ENCODE data around the gene MAP3K7CL.
"Not testable (repeated sequence)": the region's sequence is repeated elsewhere in the genome, so short reads cannot be mapped to it uniquely, and the experiment has no call there.

The MAP3K7CL gene

GRCh38 chr21:29167481-29167880, 37.0 kb downstream of the MAP3K7CL start:
- DNase-seq (ENCODE audit: low read depth in 2 of 2) = not testable (repeated sequence)

- no peak for DNase-seq (ENCODE audit: low read depth in 2 of 2)
Observed at GRCh38 chr21:29168891-29169315, 38.5 kb downstream of the MAP3K7CL start.

- DNase-seq (ENCODE audit: low read depth in 2 of 2) = no peak
Observed at GRCh38 chr21:29170944-29171343, 40.5 kb downstream of the MAP3K7CL start.

DNA sequence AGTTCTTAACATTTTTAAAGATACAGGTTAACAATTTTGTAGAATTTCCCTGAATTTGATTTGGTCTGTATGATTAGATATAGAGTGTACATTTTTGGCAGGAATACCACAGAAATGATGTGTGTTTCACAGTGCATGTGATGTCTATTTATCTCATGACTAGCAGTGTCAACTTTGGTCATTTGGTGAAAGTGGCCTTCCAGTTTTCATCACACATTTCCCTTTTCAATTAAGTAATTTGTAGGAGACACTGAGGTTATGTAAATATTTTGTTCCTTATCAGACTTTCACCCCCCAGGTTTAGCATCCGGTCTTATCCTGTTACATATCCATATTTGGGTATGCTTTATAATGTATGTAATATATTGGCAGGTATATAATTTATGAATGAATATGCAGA, 41.8 kb downstream of the MAP3K7CL start:
- DNase-seq (ENCODE audit: low read depth in 2 of 2) = no peak

GRCh38 chr21:29174607-29175013, 44.2 kb downstream of the MAP3K7CL start:
- no peak for DNase-seq (ENCODE audit: low read depth in 2 of 2)

GRCh38 chr21:29175408-29176134, 45.1 kb downstream of the MAP3K7CL start:
- DNase-seq (ENCODE audit: low read depth in 2 of 2) = no peak

- no peak for DNase-seq (ENCODE audit: low read depth in 2 of 2)
Observed at GRCh38 chr21:29176471-29177120, 46.2 kb downstream of the MAP3K7CL start.

DNA sequence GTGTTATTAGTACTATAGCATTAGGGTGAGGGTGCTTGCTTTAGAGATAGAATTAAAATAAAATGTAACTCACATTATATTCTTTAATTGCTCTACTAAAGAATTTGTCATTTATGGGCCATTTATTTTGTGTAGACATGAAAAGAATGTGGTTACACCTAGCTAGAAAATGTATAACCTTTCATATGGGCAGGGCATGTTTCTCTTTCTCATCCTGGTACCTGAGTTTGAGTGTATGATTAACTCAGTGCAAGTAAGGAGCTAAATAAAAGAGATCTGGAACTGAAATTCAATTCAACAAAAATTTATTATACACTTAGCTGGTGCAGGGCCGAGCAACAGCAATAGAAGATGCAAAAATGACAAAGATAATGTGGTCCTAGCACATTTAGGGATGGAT, 47.4 kb downstream of the MAP3K7CL start:
- no peak for DNase-seq (ENCODE audit: low read depth in 2 of 2)

GRCh38 chr21:29178926-29179325, 48.5 kb downstream of the MAP3K7CL start:
- no peak for DNase-seq (ENCODE audit: low read depth in 2 of 2)

- no peak for DNase-seq (ENCODE audit: low read depth in 2 of 2)
Observed at GRCh38 chr21:29179503-29179902, 49.1 kb downstream of the MAP3K7CL start.

DNA sequence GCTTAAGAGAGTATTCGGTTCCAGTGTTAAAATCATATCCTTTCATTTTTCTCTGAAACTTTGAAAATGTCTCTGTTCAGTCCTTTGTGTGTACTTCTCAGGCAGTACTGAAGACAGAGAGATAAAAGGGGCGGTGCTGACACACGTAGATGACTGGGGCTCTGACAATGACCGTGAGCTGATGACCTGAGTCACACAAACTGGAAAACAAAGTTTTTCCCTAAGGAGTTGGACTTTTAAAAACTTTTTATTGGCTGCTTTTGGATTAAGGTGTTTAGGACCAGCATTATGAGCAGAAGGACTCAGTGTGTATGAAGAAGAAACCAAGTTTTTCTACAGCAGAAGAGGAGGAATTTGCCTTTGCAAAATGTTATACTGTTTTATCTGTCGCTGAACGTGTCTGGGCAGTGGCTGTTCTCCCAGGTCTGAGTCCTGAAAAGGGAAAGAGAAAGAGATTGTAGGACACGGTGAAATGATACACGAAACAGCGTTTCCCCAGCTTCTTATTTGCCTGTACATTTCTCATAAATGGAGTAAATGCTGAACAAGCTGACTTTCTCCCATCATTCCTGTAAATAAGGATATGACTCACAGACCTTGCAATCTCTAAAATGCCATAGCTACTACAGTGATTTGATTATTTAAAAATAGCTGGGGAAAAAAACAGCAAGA, 51.5 kb downstream of the MAP3K7CL start:
- DNase-seq (ENCODE audit: low read depth in 2 of 2) = no peak

GRCh38 chr21:29182691-29183092, 52.2 kb downstream of the MAP3K7CL start:
- DNase-seq (ENCODE audit: low read depth in 2 of 2) = no peak

- DNase-seq (ENCODE audit: low read depth in 2 of 2) = no peak
Observed at GRCh38 chr21:29184037-29184436, 53.6 kb downstream of the MAP3K7CL start.

DNA sequence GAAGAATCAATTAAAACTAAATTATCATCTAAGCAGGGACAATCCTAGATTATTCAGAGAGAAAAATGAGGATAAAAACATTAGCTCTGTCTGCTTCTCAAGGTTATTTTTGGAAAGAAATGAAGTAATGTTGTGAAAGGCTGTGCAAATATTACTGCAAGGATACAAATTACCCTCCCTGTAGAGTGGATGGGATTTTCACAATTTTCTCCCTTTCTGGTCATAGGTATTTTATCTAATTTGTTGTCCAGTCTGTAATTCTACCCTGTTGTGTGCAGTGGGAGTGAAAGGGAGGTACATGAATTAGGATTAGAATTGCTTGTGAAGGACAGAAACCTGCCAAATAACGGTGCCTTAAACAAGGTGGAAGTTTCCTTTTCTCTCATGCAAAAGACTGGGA, 54.7 kb downstream of the MAP3K7CL start:
- DNase-seq (ENCODE audit: low read depth in 2 of 2) = no peak

- no peak for DNase-seq (ENCODE audit: low read depth in 2 of 2)
Observed at GRCh38 chr21:29185633-29186032, 55.2 kb downstream of the MAP3K7CL start.

- DNase-seq (ENCODE audit: low read depth in 2 of 2) = no peak
Observed at GRCh38 chr21:29186246-29186645, 55.8 kb downstream of the MAP3K7CL start.

- DNase-seq (ENCODE audit: low read depth in 2 of 2) = no peak
Observed at GRCh38 chr21:29187944-29188343, 57.5 kb downstream of the MAP3K7CL start.

DNA sequence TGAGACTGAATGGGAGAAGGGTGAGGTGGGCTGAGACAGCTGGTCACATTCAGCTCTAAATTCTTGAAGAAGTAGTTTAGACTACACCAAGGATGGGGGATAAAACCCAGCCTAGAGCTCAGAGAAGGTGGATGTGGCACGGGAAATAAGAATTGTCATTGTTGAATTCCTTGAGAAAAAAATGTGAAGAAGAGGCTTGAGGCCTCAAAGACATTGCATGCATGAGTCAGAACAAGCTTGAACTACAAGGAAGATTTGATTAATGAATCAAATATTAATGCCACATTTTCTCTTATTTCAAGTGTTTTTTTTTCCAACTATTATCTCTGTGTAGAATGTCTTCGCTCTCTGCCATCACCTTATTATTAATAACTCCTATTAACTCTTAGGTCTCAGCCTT, 58.9 kb downstream of the MAP3K7CL start:
- no peak for DNase-seq (ENCODE audit: low read depth in 2 of 2)

DNA sequence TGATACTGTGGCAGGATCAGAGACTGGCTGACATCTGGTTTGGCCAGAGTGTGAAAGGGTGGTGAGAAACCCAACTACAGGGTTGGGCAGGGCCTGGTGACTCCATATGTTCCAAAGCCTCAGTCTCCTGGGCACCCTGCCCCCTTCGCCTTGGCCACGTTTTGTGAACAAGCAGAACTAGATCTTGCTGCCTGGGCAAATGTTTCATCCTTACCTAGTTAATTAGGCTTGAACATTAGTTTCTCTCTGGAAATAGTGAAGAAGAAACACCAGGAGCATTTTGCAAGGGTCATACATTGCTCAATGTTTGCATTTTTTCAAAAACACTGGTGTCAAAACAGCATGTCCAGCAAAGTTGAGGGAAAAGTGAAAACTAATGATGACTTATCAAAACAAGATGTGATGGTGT, 60.5 kb downstream of the MAP3K7CL start:
- no peak for DNase-seq (ENCODE audit: low read depth in 2 of 2)

GRCh38 chr21:29193072-29193471, 62.6 kb downstream of the MAP3K7CL start:
- no peak for DNase-seq (ENCODE audit: low read depth in 2 of 2)

DNA sequence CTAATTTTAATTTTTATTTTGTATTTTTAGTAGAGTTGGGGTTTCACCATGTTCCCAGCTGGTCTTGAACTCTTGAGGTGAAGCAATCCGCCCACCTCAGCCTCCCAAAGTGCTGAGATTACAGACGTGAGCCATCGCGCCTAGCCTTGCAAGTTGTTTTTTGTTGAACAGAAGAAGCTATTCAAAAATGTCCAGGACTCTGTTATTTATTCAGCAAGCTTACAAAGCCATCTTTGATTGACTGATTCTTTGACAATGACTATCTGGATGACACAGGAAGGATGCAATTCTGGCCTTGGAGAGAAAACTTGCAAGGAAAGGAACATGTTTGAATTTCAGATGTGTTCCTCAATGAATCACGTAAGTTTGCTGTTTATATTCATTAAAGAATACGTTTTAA, 63.5 kb downstream of the MAP3K7CL start:
- no peak for DNase-seq (ENCODE audit: low read depth in 2 of 2)

DNA sequence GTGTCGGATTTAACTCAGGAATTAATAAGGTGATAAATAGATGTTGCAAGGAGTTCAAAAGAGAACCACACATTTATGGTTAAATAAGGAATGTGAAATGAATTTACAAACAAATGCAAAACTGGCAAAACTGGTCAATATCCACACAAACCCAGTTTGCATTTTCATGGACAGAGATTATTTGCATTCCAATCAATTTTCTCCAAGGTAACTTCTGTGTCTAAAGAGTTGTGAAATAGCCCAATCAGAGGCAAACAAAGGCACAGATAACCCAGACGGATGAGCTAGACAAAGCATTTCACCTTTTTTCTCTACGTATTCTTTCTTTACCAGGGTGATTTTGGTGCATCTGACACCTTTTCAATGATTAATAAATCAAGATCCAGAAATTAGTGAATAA, 63.9 kb downstream of the MAP3K7CL start:
- DNase-seq (ENCODE audit: low read depth in 2 of 2) = no peak

DNA sequence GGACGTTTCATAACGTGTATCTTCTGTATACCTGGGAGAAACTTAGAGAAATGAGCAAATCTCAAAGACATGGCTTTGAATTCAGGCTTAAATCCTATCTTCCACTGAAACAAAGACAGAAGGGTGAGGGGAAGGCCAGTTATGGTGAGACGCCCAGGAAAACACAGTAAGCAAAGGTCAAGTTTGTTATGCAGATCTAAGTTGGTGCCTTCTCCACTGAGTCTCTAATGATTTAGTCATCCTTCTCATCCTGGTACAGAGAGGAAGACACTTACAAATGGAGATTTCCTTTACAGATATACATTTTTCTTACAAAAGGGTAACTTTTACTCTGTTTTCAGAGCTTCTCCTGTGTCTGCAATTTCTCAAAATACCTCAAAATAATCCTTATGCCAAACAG, 64.4 kb downstream of the MAP3K7CL start:
- DNase-seq (ENCODE audit: low read depth in 2 of 2) = no peak
